ENCODE data around the gene SPAG4.

GRCh38 chr20:35600993-35601973, 14.3 kb upstream of the SPAG4 start:
- TF ChIP-seq, protein P1, sequence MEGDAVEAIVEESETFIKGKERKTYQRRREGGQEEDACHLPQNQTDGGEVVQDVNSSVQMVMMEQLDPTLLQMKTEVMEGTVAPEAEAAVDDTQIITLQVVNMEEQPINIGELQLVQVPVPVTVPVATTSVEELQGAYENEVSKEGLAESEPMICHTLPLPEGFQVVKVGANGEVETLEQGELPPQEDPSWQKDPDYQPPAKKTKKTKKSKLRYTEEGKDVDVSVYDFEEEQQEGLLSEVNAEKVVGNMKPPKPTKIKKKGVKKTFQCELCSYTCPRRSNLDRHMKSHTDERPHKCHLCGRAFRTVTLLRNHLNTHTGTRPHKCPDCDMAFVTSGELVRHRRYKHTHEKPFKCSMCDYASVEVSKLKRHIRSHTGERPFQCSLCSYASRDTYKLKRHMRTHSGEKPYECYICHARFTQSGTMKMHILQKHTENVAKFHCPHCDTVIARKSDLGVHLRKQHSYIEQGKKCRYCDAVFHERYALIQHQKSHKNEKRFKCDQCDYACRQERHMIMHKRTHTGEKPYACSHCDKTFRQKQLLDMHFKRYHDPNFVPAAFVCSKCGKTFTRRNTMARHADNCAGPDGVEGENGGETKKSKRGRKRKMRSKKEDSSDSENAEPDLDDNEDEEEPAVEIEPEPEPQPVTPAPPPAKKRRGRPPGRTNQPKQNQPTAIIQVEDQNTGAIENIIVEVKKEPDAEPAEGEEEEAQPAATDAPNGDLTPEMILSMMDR (conservative IDR thresholded peaks at IDR 0.05 in 1 of 2, IDR thresholded peaks at IDR 0.05 in 1 of 2; ENCODE audit: low read depth in 1 of 2, low read length in 2 of 2), result peak; percentile 22 to 37
- TF ChIP-seq EZH2 (IDR thresholded peaks at IDR 0.05; ENCODE audit: low read length, missing control alignments), result peak; percentile 78
